H1 (cell line): ENCODE measurements around the gene MYLK. TPM values are rescaled to one million over a fixed set of nuclear protein-coding genes. Genes with fewer than 3 reads are reported as not detected.
A peak's percentile ranks its signal among the peaks of the same experiment; 100 is the strongest.

Experiments
- CTCF ChIA-PET: fragments of 300-600 bp; sonication (Branson Sonifier 250); formaldehyde crosslinking; loops from one replicate; lab custom pipeline; 2021; ENCODE audit not compliant: partially characterized antibody; lab: Charles Lee
- POLR2A ChIA-PET: fragments of 300-600 bp; sonication (Branson Sonifier 250); formaldehyde crosslinking; loops from one replicate; lab custom pipeline; 2021; ENCODE audit warnings: inconsistent platforms; ENCODE audit not compliant: partially characterized antibody; lab: Charles Lee
- DNase-seq, 2 experiments: peaks; one replicate each; pipeline versions ENCODE4 v3.0.0 to v3.0.0-alpha.2; 2010 to 2022; ENCODE audit warnings: low spot score in 2 of 2, low read depth in 1 of 2, mixed read lengths in 1 of 2
- FAIRE-seq: peaks from 2 replicates; lab custom pipeline; 2011; peaks lifted over from hg19 to GRCh38; lab: Jason Lieb, UNC
- H2AFZ ChIP-seq: 2 replicates; pipeline ENCODE4 v1.8.1; 2012; ENCODE audit warnings: low read length, inconsistent platforms
- H2AK5ac ChIP-seq: 2 replicates; pipeline ENCODE4 v1.6.1; 2013; ENCODE audit warnings: low read depth, low read length
- H2BK120ac ChIP-seq: replicated peaks from 2 replicates; pipeline ENCODE3; 2013; ENCODE audit warnings: low read depth, low read length, inconsistent platforms
- H2BK12ac ChIP-seq: 2 replicates; pipeline ENCODE4 v1.6.1; 2013; ENCODE audit warnings: low read depth, low read length
- H2BK15ac ChIP-seq: 2 replicates; pipeline ENCODE4 v1.6.1; 2013; ENCODE audit warnings: low read length
- H2BK20ac ChIP-seq: 2 replicates; pipeline ENCODE4 v1.6.1; 2013; ENCODE audit warnings: low read length
- H2BK5ac ChIP-seq: 2 replicates; pipeline ENCODE4 v1.6.1; 2013; ENCODE audit warnings: low read depth, low read length
- H3K14ac ChIP-seq: 2 replicates; pipeline ENCODE4 v1.6.1; 2013; ENCODE audit warnings: inconsistent platforms; ENCODE audit not compliant: insufficient read length
- H3K18ac ChIP-seq: 2 replicates; pipeline ENCODE4 v1.6.1; 2013; ENCODE audit warnings: low read length; ENCODE audit errors: extremely low read depth
- H3K23ac ChIP-seq: 2 replicates; pipeline ENCODE4 v1.6.1; 2013; ENCODE audit warnings: inconsistent platforms; ENCODE audit not compliant: insufficient read length
- H3K23me2 ChIP-seq: 2 replicates; pipeline ENCODE4 v1.6.1; 2013; ENCODE audit warnings: low read depth, low read length
- H3K27ac ChIP-seq: 2 replicates; pipeline ENCODE4 v1.6.1; 2011; ENCODE audit warnings: low read depth, low read length, inconsistent platforms
- H3K27me3 ChIP-seq, 4 experiments: replicated peaks in 1 of 4; 1 replicate in 1 of 4; 2 replicates in 3 of 4; pipeline versions ENCODE4 v1.6.1 to v1.8.1; 2011 to 2013; ENCODE audit warnings: low read length in 3 of 4, mild to moderate bottlenecking in 3 of 4, inconsistent platforms in 2 of 4, mixed read lengths in 2 of 4, moderate library complexity in 1 of 4; ENCODE audit not compliant: control insufficient read depth in 3 of 4, insufficient read depth in 3 of 4; ENCODE audit errors: extremely low read depth in 1 of 4
- H3K36me3 ChIP-seq, 4 experiments: 2 replicates each; pipeline versions ENCODE4 v1.6.1 to v1.8.1; 2011 to 2013; ENCODE audit warnings: mild to moderate bottlenecking in 4 of 4, low read length in 3 of 4, moderate library complexity in 2 of 4, control low read depth in 1 of 4, inconsistent platforms in 1 of 4; ENCODE audit not compliant: insufficient read depth in 4 of 4, control insufficient read depth in 2 of 4
- H3K4ac ChIP-seq: replicated peaks from 2 replicates; pipeline ENCODE3; 2013; ENCODE audit warnings: low read length, low read depth, mixed read lengths, inconsistent platforms; ENCODE audit not compliant: insufficient read length
- H3K4me1 ChIP-seq, 4 experiments: replicated peaks in 1 of 4; 1 replicate in 1 of 4; 2 replicates in 3 of 4; pipeline versions ENCODE4 v1.6.1 to v1.8.1; 2011 to 2013; ENCODE audit warnings: low read length in 3 of 4, inconsistent platforms in 2 of 4, mixed read lengths in 1 of 4; ENCODE audit not compliant: insufficient read depth in 4 of 4, control insufficient read depth in 3 of 4
- H3K4me2 ChIP-seq, 2 experiments: 2 replicates each; pipeline versions ENCODE4 v1.6.1 to v1.8.1; 2011 to 2013; ENCODE audit warnings: low read depth in 2 of 2, low read length in 2 of 2, control low read depth in 1 of 2, inconsistent platforms in 1 of 2, mild to moderate bottlenecking in 1 of 2; ENCODE audit not compliant: insufficient read depth in 1 of 2
- H3K4me3 ChIP-seq, 4 experiments: fragments of 200-600, 300-600 bp in 1 of 4; sonication (generic), shearing (Covaris generic), sonication (Bioruptor Twin) in 1 of 4; 2 replicates each; pipeline versions ENCODE4 v1.5.1 to v1.8.1; 2011 to 2016; ENCODE audit warnings: low read length in 4 of 4, low read depth in 3 of 4, control low read depth in 2 of 4, inconsistent platforms in 2 of 4, mild to moderate bottlenecking in 2 of 4, mixed read lengths in 1 of 4, moderate library complexity in 1 of 4; ENCODE audit not compliant: insufficient read depth in 2 of 4; ENCODE audit errors: extremely low read depth in 1 of 4
- H3K56ac ChIP-seq: replicated peaks from 2 replicates; pipeline ENCODE3; 2013; ENCODE audit warnings: low read depth, mild to moderate bottlenecking, mixed read lengths, low read length, inconsistent platforms; ENCODE audit not compliant: insufficient read length
- H3K79me1 ChIP-seq: 2 replicates; pipeline ENCODE4 v1.6.1; 2013; ENCODE audit warnings: low read depth, low read length, control low read depth
- H3K79me2 ChIP-seq, 2 experiments: 2 replicates each; pipeline versions ENCODE4 v1.6.1 to v1.8.1; 2012 to 2013; ENCODE audit warnings: low read length in 2 of 2, mild to moderate bottlenecking in 2 of 2, inconsistent platforms in 1 of 2; ENCODE audit not compliant: insufficient read depth in 2 of 2, control insufficient read depth in 1 of 2
- H3K9ac ChIP-seq, 4 experiments: replicated peaks in 1 of 4; 1 replicate in 1 of 4; 2 replicates in 3 of 4; pipeline versions ENCODE4 v1.6.1 to v1.8.1; 2011 to 2013; ENCODE audit warnings: low read depth in 3 of 4, low read length in 3 of 4, control low read depth in 2 of 4, mild to moderate bottlenecking in 2 of 4, moderate library complexity in 2 of 4, inconsistent platforms in 1 of 4; ENCODE audit errors: extremely low read depth in 1 of 4
- H3K9me3 ChIP-seq, 2 experiments: 2 replicates each; pipeline versions ENCODE4 v1.6.1 to v1.8.1; 2012 to 2013; ENCODE audit warnings: mild to moderate bottlenecking in 2 of 2, moderate library complexity in 2 of 2, control low read depth in 1 of 2, inconsistent platforms in 1 of 2, low read depth in 1 of 2, low read length in 1 of 2, mixed read lengths in 1 of 2; ENCODE audit not compliant: insufficient read depth in 2 of 2
- H4K20me1 ChIP-seq, 2 experiments: replicated peaks in 1 of 2; 2 replicates each; pipeline versions ENCODE3 to v1.8.1; 2011 to 2013; ENCODE audit warnings: inconsistent platforms in 2 of 2, low read length in 2 of 2, mild to moderate bottlenecking in 1 of 2; ENCODE audit not compliant: insufficient read depth in 2 of 2, control insufficient read depth in 1 of 2
- H4K5ac ChIP-seq: 2 replicates; pipeline ENCODE4 v1.6.1; 2013; ENCODE audit warnings: low read length, low read depth, mixed read lengths, inconsistent platforms; ENCODE audit not compliant: insufficient read length
- H4K8ac ChIP-seq: 2 replicates; pipeline ENCODE4 v1.8.0; 2013; ENCODE audit warnings: mild to moderate bottlenecking, moderate library complexity, low read length, inconsistent platforms; ENCODE audit not compliant: insufficient read depth; ENCODE audit errors: extremely low read depth
- H4K91ac ChIP-seq: replicated peaks from 2 replicates; pipeline ENCODE3; 2013; ENCODE audit warnings: low read length, mixed read lengths, inconsistent platforms; ENCODE audit not compliant: insufficient read length
- HDAC6 ChIP-seq: IDR thresholded peaks from one replicate; pipeline ENCODE4 v1.7.1; 2012; ENCODE audit warnings: low read depth, mild to moderate bottlenecking, inconsistent platforms, low read length, moderate library complexity
- NANOG ChIP-seq: IDR thresholded peaks from 2 replicates; pipeline ENCODE4 v1.6.1; 2011; ENCODE audit warnings: low read length, low read depth, mild to moderate bottlenecking, inconsistent platforms; ENCODE audit not compliant: insufficient read depth, poor library complexity, severe bottlenecking
- TAF1 ChIP-seq: IDR thresholded peaks from 2 replicates; pipeline ENCODE4 v1.6.1; 2011; ENCODE audit warnings: mild to moderate bottlenecking, low read depth, low read length
- TAF7 ChIP-seq: optimal IDR thresholded peaks from 2 replicates; pipeline ENCODE3; 2011; ENCODE audit warnings: low read depth, mild to moderate bottlenecking, inconsistent platforms, low read length, moderate library complexity, borderline replicate concordance
- WGBS, 2 experiments: shearing (Covaris generic) in 1 of 2; methylation state at CpG; one replicate each; pipeline versions ENCODE4 v1.1.6 to v1.1.7; 2013 to 2015; ENCODE audit warnings: low lambda C conversion rate in 2 of 2, mixed read lengths in 2 of 2, inconsistent platforms in 1 of 2, low coverage in 1 of 2, missing lambda C conversion rate in 1 of 2; ENCODE audit not compliant: insufficient replicate concordance in 2 of 2, insufficient coverage in 1 of 2, insufficient read length in 1 of 2; ENCODE audit errors: extremely low coverage in 1 of 2, missing lambda C conversion rate in 1 of 2; 5-methylcytosine and 5-hydroxymethylcytosine counted together
- polyA plus RNA-seq, 7 experiments: library from polyadenylated mRNA; depleted of rRNA in 3 of 7; stranded (reverse) in 5 of 7; unstranded in 2 of 7; fragments of >200 nt in 5 of 7; fragments of 200-250 nt in 2 of 7; gene quantifications; 1 replicate in 5 of 7; 2 replicates in 1 of 7; 4 replicates in 1 of 7; pipeline versions ENCODE4 v1.2.1 to v1.2.3, GENCODE V29; 2011 to 2013; ENCODE audit warnings: missing spikeins in 2 of 7, mixed read lengths in 2 of 7
- total RNA-seq: library from RNA; stranded (reverse); fragmentation: NEBNext Ultra II Directional; extraction: Animal tissue kit (Norgen Biotek cat#: 25700); gene quantifications from 2 replicates; pipeline ENCODE4 v1.2.1, GENCODE V29; 2021

MYLK gene
- total and polyA plus RNA-seq, 2 of the 8 experiments (the other 6 are each of a cell fraction or from before 2014, with no cell fraction given): 11.6 to 21.3 TPM

- no peak overlapping the region for H3K4ac ChIP-seq
- no peaks in the 10 kb centered on the region for H3K23me2 ChIP-seq
- no peak overlapping the region for H2BK12ac ChIP-seq
- TF ChIP-seq NANOG (no peak), HDAC6 (no peak), TAF7 (no peak), TAF1 (no peak)
- peaks cover 0 to 3% (median 0%) of the 10 kb centered on the region in 4 experiments; a peak in 1 of 7 replicates for H3K4me1 ChIP-seq
- H3K9me3 ChIP-seq: no peaks in the 10 kb centered on the region
- no peak overlapping the region for H2AFZ ChIP-seq
- H2BK15ac ChIP-seq: no peak overlapping the region
- H4K5ac ChIP-seq: no peak overlapping the region
- no peak overlapping the region for H3K4me2 ChIP-seq
- WGBS, 2 experiments: 94% methylated on average over 3 of the region's 3 CpGs; no CpG with 5 or more reads in 1 of the 2 experiments
- H4K91ac ChIP-seq: no peak overlapping the region
- no peaks in the 10 kb centered on the region for H3K27me3 ChIP-seq
- no peak overlapping the region for H3K18ac ChIP-seq
- ChIA-PET CTCF (interaction anchor here (0.7 to 1.5 kb wide), 5 partner anchors 12 to 149 kb away, joined by 3 to 7 read pairs (median 4); no protein-coding TSS in a partner anchor), POLR2A (interaction anchor here (0.6 to 0.9 kb wide), 2 partner anchors 24 to 61 kb away, joined by 3 to 4 read pairs; no protein-coding TSS in a partner anchor)
- no peaks in the 10 kb centered on the region for H4K20me1 ChIP-seq
- H3K36me3 ChIP-seq: peaks cover 0 to 2% (median 0%) of the 10 kb centered on the region in 4 experiments; a peak in 2 of 8 replicates
- H2BK5ac ChIP-seq: no peak overlapping the region
- no peak overlapping the region for H2AK5ac ChIP-seq
- no peak overlapping the region for H3K23ac ChIP-seq
- no peak overlapping the region for H3K14ac ChIP-seq
- no peak overlapping the region for H3K56ac ChIP-seq
- no peaks in the 10 kb centered on the region for H3K79me1 ChIP-seq
- H2BK20ac ChIP-seq: no peak overlapping the region
- no peak overlapping the region for H3K4me3 ChIP-seq
- H3K9ac ChIP-seq: no peak overlapping the region
- H4K8ac ChIP-seq: no peak overlapping the region
- FAIRE-seq: no peak
- no peak overlapping the region for H3K27ac ChIP-seq
- peak in 1 of 2 experiments; percentile 30 for DNase-seq
- H3K79me2 ChIP-seq: no peaks in the 10 kb centered on the region
- no peak overlapping the region for H2BK120ac ChIP-seq
These were observed 93.1 kb downstream of the MYLK start for GRCh38 chr3:123791073-123791370.
